GM19239 (cell line): ENCODE data around the gene ADO.
A peak's percentile ranks its signal among the peaks of the same experiment; 100 is the strongest.

Experiments
- DNase-seq: peaks from one replicate; pipeline ENCODE4 v3.0.0; 2011; ENCODE audit warnings: low spot score; ENCODE audit not compliant: insufficient read length
- FAIRE-seq: peaks from 2 replicates; lab custom pipeline; 2011; peaks lifted over from hg19 to GRCh38; lab: Jason Lieb, UNC

The ADO gene

GRCh38 chr10:62790571-62790970 lies 13.9 kb upstream of the ADO start:
- FAIRE-seq = no peak
- DNase-seq = no peak

GRCh38 chr10:62792261-62792660 lies 12.3 kb upstream of the ADO start:
- DNase-seq = no peak
- FAIRE-seq = no peak

GRCh38 chr10:62794306-62794705 lies 10.2 kb upstream of the ADO start:
- FAIRE-seq = no peak
- DNase-seq = no peak

- no peak for FAIRE-seq
- DNase-seq = no peak
Measured at GRCh38 chr10:62795100-62795499, 9.4 kb upstream of the ADO start.

- FAIRE-seq (no peak), DNase-seq (no peak)
Measured at GRCh38 chr10:62795762-62796161, 8.8 kb upstream of the ADO start.

GRCh38 chr10:62796896-62797295 lies 7.6 kb upstream of the ADO start:
- DNase-seq (no peak), FAIRE-seq (peak; percentile 23)

- DNase-seq (no peak), FAIRE-seq (no peak)
Measured at GRCh38 chr10:62801871-62802270, 2.6 kb upstream of the ADO start.

GRCh38 chr10:62803724-62804355 lies 680 bp upstream of the ADO start:
- DNase-seq = no peak
- no peak for FAIRE-seq

- DNase-seq (no peak), FAIRE-seq (no peak)
Measured at GRCh38 chr10:62805231-62806099, 945 bp downstream of the ADO start.

GRCh38 chr10:62806251-62806650 lies 1.7 kb downstream of the ADO start:
- FAIRE-seq (peak; percentile 59), DNase-seq (no peak)

- DNase-seq (no peak), FAIRE-seq (no peak)
Measured at GRCh38 chr10:62810156-62810902, 5.8 kb downstream of the ADO start.

GRCh38 chr10:62811159-62811875 lies 6.8 kb downstream of the ADO start:
- FAIRE-seq = peak; percentile 99
- no peak for DNase-seq

GRCh38 chr10:62812672-62813439 lies 8.3 kb downstream of the ADO start:
- FAIRE-seq = no peak
- DNase-seq = no peak

GRCh38 chr10:62813453-62813852 lies 8.9 kb downstream of the ADO start:
- FAIRE-seq (no peak), DNase-seq (no peak)

- FAIRE-seq (no peak), DNase-seq (no peak)
Measured at GRCh38 chr10:62813981-62814380, 9.5 kb downstream of the ADO start.

- DNase-seq = no peak
- peak; percentile 60 for FAIRE-seq
Measured at GRCh38 chr10:62814756-62815380, 10.3 kb downstream of the ADO start.

GRCh38 chr10:62815381-62816075 lies 11.0 kb downstream of the ADO start:
- FAIRE-seq (peak; percentile 55), DNase-seq (no peak)

GRCh38 chr10:62816076-62816330 lies 11.5 kb downstream of the ADO start:
- DNase-seq (no peak), FAIRE-seq (no peak)
